ENCODE measurements around the gene IL31.
A peak's percentile ranks its signal among the peaks of the same experiment; 100 is the strongest.

The IL31 gene

GRCh38 chr12:122152754-122153153 is 21.3 kb downstream of the IL31 start:
- DNase-seq = no peak

DNA sequence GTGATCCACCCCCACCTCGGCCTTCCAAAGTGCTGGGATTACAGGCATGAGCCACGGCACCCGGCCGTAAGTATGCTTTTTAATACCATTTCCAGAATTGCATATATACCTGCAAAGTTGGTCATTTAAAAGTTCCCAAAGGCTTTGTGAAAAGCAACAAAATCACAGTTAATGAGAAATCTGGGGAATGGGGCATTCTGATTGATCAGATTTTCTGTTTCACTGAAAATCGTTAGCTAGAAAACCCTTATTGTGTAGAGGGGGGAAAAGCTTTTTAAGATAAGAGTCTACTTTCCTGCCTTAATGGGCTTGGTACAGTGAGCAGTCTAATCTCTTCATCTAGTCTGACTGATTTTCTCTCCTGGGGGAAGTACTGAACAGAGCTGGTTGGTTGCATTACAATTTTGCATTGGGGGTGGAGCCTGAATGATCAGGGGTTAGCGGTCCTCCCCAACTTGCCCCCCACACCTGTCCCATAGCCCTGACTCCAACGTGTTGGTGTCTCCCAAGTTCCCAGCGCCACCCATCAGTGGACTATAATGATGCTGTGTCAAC is 23.8 kb downstream of the IL31 start:
- no peak for DNase-seq

GRCh38 chr12:122148657-122149056 is 25.4 kb downstream of the IL31 start:
- DNase-seq = no peak

DNA sequence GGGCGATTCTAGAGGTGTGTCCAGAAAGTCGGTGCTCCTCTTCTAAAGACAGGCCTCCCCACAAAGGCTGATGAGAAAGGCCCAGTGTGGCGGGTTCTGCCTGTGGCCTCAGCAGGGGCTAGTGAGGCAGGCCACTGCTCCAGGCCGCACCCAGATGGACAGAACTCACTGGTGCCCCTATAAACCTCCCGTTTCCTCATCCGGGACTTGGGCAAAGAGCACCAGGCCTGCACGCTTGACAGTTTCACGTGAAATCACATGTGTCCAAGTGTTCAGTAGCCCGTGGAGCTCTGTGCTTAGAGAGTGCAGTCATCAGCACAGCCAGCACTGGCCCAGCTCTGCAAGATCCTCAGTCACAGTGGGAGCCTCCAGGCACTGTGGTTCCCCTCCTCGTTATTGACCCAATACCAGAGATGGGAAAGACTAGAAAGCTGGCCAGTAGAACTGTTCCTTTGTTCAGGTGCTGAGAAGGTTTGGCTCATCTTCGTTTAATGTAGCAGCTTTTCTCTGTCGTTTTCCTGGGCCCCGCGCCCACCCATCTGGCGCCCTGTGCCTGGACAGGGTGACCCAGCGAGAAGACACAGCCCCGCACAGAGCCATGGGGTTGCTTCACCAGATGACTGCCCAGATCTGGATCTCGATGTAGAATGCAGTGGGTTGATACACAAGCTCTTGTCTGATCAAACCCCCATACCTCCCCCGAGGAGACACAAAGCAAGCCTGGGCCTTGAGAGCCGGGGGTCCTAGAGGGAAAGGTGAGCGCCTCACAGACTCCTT is 26.3 kb downstream of the IL31 start:
- DNase-seq = no peak

DNA sequence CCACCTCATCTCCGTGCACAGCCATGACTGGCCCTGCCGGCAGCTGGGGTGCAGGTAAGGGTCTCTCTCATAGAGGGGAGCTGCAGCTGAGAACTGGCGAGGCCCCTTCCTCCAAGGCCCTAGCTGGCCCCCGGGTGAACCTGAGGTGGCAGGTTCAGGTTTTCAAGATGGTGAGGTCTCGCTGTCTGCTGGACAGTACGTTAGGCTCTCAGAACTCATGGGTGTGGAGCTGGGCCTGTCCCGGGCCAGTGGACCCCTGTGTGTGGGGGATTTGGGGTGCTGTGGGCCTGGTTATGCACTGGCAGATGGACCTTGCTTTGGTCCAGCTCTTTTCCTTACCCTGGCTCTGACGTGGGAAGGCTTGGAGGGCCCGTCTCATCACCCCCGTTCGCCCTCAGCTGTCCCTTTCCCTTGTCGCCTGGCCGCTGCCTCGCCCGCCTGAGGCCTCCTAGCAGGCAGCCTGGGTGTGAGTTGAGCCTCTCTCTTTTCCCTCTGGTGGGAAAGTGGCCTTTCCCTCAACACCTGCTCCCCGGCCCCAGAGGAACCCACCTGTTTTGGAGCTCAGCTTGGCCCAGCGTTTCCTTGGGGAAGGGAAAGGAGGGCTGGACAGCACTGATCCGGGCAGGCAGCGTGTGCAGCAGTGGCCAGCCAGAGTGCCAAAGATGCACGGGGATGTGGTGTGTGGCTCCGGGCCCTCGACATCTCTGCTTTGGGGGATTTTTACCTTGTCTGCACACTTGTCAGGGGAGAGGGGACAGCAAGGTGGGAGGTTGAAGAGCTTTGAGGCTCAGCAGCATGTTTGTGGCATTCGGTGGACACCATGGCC is 28.3 kb downstream of the IL31 start:
- no peak for DNase-seq

DNA sequence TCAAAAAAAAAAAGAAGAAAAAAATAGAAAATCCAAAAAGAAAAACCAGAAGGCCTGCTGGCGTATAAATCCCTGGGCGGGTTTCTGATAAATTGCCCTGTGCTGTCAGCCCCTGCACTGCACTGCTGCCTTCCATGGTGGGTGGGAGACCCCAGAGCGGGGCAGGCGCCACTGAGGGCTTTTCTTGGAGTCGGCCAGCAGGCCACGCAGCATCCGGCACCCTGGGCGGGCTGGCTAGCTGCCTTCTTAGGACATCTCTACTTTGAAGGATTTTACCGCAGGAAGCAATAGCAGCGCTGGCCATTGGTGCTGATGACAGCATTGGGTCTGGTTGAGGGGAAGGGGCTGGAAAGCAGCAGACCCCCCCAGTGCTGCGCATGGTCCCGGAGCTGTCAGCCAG is 29.1 kb downstream of the IL31 start:
- no peak for DNase-seq

- no peak for DNase-seq
These were observed 31.2 kb downstream of the IL31 start for GRCh38 chr12:122142857-122143256.

DNA sequence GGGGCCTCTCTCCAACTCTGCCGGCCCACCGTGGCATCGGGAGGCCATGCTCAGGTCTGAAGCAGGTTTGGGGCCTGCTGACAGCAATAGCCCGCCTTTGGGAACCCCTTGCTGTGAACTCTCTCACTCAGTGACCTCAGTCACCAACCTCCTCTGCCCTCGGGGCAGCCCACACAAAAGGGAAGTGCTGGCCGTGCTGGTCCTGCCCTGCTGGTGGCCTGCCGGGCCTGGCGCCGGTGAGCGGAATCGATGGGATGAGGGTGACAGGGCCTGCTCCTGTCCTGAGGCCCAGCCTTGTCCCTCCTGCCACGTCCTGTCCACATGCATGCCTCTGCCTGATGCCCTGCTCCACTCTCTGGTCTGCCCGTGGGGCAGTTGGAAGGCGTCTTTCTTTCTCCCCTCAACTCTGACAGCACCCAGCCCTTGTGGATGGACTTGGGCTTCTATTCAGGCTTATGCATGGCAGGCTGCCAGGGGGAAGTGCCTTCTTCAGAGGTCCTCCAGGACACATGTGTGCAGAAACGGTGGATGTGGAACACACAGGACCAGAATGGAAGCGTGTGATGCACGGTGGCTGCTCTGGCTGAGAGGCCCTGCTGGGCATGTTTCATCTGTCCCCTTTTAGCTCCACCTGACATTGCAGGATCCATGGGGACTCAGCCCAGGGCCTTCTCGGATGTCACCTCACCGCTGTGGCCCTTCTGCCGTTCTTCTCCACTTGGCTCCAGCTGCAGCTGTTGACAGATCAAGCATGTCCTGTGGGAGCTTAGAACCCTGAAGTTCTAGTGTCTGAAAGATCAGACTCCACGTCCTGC is 31.9 kb downstream of the IL31 start:
- no peak for DNase-seq

DNA sequence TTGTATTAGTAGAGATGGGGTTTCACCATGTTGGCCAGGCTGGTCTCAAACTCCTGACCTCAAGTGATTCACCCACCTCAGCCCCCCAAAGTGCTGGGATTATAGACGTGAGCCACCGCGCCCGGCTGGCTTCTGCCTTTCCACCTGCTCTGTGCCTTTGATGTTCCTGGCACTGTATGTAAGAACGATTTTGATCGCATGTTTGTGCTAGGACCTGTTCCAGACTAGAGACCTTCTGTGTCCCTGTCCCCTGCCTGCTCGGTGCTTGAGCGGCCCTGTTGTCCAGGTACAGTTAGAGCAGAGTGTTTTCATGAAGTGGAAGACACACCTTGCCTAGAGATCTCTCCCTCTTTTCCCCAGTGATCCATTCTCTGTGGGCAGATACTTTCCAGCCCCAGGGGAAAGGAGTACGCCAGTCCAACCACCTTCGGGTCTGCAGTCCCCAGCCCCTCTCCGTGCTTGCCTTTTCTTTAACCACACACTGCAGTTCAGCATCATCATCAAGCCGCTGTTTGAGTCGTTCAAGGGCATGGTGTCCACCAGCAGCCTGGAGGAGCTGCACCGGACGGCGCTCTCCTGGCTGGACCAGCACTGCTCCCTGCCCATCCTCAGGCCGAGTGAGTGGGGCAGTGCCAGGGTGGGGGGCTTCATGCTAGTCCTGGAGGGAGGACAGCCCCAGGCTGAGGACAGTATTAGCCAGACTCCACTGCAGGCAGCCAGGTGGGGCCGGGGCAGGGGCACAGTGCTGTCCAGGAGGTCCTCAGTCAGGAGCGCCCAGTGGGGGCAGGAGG is 33.4 kb downstream of the IL31 start:
- no peak for DNase-seq

- no peak for DNase-seq
These were observed 34.1 kb downstream of the IL31 start for GRCh38 chr12:122139941-122140340.

DNA sequence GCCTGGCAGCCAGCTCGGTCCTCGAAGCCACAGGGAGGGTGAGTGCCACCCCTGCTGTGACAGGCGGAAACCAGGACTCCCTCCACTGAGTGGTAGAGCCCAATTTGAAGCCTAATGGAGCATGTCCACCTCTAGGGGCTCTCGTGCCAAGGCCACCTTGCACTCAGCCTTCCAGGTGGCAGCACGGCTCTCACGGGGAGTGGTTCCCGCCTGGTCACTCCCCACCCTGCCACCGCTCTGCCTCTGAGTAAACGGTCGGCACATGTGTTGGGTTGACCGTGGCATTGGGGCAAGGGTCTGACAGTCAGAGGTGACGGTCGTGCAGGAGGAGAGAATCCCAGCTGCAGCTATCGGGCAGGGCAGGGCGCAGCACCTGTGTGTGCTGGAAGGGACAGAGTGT is 34.8 kb downstream of the IL31 start:
- peak; percentile 42 for DNase-seq

GRCh38 chr12:122138616-122139015 is 35.4 kb downstream of the IL31 start:
- DNase-seq = no peak

DNA sequence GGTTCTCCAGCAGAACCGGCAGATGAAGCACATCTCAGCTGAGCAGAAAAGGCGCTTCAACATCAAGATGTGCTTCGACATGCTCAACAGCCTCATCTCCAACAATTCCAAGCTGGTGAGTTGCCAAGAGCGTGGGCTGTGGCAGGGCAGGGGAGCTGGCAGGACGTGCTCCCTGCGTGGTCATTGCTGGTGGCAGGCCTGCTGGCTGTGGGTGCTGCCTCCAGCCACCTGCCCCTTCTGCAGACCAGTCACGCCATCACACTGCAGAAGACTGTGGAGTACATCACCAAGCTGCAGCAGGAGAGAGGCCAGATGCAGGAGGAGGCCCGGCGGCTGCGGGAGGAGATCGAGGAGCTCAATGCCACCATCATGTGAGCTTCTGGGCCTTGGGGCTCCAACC is 35.8 kb downstream of the IL31 start:
- no peak for DNase-seq

GRCh38 chr12:122137681-122138080 is 36.3 kb downstream of the IL31 start:
- peak; percentile 83 for DNase-seq

DNA sequence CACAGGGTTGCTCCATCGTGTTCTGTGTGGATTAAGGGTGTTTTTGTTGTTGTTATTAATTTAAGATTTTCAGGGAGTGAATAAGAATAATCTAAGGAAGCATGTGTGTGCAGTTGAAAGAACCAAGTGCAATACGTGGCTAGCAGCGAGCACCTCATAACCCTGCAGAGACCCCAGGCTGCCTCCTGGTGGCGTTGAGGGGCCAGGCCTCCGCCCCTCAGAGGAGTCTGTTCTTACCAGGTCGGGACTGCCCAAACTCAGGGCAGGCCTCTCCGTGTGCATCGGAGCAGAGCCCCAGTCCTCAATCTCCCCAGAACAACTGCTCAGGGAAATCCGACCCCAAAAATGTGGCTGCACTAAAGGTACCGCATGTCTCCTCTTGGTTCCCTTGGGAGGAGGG is 36.8 kb downstream of the IL31 start:
- DNase-seq = peak; percentile 22

GRCh38 chr12:122135437-122136031 is 38.5 kb downstream of the IL31 start:
- DNase-seq = no peak

- no peak for DNase-seq
These were observed 40.6 kb downstream of the IL31 start for GRCh38 chr12:122133192-122133950.

- DNase-seq = no peak
These were observed 43.9 kb downstream of the IL31 start for GRCh38 chr12:122130150-122130549.

DNA sequence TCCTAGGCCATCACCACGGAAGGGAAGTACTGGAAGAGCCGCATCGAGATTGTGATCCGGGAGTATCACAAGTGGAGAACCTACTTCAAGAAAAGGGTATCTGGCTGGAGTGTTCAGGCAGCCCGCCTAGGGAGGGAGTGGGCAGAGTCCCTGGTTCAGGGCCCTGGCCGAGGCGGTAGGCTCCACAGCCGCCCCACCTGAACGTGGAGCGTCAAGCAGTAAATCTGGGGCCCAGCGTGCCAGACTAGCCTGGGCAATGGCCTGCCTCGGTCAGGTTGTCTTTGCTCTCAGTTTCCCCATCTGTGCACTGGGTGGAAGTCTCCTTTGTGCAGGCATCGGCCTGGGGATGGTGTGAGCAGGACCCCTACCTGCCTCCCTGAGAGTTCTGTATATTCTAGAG is 44.9 kb downstream of the IL31 start:
- no peak for DNase-seq

GRCh38 chr12:122128481-122128880 is 45.5 kb downstream of the IL31 start:
- DNase-seq = no peak

GRCh38 chr12:122127839-122128238 is 46.2 kb downstream of the IL31 start:
- no peak for DNase-seq

All from NCI-H510A (cell line).